Measurements from ENCODE around the gene POC1A.
"Not testable (repeated sequence)": the region's sequence is repeated elsewhere in the genome, so short reads cannot be mapped to it uniquely, and the experiment has no call there.

Gene POC1A

DNA sequence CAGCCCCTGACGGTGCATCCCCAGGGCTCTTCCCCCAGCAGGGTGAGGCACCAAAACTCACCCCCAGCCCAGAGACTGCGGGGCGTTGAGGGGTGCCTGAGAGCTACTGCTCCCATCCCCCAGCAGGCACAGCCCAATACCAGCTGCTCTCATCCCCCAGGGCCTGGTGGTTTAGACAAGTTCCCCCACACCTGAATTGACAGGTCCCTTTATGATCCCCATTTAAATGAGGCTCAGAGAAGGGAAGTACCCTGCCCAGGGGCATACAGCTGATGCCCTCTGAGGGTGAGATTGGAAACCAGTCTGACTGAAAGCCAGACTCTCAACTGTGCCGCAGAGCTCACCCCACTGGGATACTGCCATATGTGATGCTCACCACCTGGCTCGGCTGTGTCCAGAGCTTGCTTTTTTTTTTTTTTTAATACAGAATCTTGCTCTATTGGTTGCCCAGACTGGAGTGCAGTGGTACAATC is 118.0 kb downstream of the POC1A start:
- no peak for DNase-seq

GRCh38 chr3:52034651-52035050 is 119.6 kb downstream of the POC1A start:
- DNase-seq = no peak

DNA sequence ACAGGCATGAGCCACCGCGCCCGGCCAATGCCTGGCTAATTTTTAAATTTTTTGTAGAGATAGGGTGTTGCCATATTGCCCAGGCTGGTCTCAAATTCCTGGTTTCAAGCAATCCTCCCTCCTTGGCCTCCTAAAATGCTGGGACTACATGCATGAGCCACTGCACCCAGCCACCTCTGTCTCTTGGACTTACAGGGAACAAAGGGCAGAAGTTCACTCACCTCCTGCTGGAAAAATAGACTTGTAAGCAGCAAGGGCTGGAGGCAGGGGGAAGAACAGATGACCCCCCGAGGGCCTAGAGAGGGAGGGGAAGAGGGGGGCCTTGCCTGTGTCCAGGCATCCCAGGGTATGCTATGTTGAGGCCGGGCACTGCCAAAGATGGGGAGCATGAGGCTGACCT is 120.0 kb downstream of the POC1A start:
- no peak for DNase-seq

DNA sequence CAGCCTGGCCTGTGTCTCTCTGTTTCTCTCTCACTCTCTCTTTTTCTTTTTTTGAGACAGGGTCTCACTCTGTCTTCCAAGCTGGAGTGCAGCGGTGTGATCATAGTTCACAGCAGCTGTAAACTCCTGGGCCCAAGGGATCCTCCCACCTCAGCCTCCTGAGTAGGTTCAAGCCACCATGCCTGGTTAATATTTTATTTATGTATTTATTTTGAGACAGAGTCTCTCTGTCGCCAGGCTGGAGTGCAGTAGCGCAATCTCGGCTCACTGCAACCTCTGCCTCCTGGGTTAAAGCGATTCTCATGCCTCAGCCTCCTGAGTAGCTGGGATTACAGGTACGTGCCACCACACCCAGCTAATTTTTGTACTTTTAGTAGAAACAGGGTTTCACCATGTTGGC is 120.5 kb downstream of the POC1A start:
- not testable (repeated sequence) for DNase-seq

GRCh38 chr3:52032702-52033408 is 121.4 kb downstream of the POC1A start:
- DNase-seq = peak in 20 of 58 donors; percentile 29 to 67 (median 50)

GRCh38 chr3:52031896-52032295 is 122.3 kb downstream of the POC1A start:
- DNase-seq = no peak

DNA sequence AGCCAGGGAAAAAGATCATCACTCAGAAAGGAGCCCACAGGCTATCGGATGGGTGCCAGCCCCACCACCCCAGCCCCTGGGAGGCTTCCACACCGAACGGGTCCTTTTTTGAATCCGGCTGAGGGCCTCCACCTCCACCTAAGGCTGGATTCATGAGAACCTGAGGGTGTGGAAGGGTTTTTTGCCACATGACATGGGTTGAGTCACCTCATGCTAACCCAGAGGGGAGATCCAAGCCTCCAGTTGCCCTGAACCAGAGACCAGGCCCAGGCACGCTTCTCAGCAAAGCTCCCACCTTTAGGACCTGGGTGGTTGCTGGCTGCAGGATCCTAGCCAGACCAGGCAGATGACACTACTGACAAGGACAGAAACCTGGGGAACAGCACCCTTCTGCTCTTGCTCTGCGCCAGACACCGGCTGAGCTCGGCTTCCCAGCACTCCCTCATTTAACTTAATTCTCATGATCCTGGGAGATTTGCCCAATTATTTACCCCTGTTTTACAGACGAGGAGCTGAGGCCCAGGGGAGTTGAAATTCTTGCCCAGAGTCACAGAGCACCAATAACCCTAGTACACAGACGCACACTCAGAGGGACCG is 123.4 kb downstream of the POC1A start:
- no peak for DNase-seq

- DNase-seq = no peak
Observed at GRCh38 chr3:52029535-52029934, 124.7 kb downstream of the POC1A start.

DNA sequence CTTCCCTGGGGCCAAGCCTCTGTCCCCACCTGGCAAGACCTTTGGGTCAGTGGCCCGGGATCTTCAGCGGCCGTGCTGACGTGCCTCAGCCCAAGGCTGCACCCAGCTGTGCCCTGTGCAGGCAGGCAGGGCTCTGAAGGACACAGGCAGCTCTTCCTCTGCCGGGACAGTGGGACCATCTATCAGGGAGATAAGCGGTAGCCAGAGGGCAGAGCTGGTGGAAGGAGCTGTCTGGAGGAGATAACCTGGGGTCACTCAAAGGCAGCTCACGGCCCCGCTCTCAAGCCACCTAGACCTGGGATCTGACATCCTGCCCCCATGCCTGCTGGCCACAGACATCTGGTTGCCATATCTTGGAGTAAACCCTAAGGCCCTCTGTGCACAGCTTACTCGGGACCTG is 125.2 kb downstream of the POC1A start:
- peak in 1 of 58 donors; percentile 54 for DNase-seq

DNA sequence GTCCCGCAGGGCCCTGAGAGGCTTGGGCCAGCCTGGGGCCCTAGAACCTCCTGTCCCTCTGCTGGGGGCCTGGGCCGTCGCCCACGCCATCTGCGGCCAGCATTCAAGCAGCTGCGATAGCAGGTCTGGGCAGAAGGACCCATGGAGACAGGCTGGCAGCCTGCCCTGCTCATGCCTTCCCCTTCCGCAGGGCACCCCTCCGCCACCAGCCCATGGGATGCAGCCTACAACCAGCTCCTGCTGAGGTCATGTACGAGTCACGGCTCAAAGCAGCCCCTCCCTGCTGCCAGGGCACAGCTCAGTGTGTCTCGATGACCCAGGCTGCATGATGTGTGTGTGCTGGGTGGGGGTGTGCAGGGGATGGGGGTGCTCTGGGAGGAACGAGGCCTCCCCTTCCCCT is 125.7 kb downstream of the POC1A start:
- DNase-seq = peak in 47 of 58 donors; percentile 29 to 88 (median 63)

DNA sequence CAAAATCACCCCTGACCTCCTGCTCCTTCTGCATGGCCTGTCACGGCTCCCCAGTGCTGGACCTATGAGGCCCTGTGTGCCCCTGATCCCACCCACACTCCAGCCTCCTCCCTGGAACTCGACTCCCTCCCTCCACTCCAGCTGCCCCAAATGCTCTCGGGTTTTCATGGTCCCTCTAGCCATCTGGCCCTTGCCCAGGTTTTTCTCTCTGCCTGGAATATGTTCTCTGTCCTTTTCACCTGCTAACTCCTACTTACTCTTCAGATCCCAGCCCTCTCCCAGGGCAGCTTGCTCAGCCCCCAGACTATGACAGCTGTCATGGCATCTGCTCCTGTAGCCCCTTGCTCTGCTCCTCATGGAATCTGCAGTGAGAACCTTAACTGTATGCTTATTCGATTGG is 128.2 kb downstream of the POC1A start:
- no peak for DNase-seq

GRCh38 chr3:52025453-52025852 is 128.8 kb downstream of the POC1A start:
- DNase-seq = no peak

Data from anterior cingulate cortex (tissue), 58 donors.